Placental pericyte (primary cell): ENCODE results near the gene TSKS. TPM values are rescaled to one million over a fixed set of nuclear protein-coding genes. Genes with fewer than 3 reads are reported as not detected.
A peak's percentile ranks its signal among the peaks of the same experiment; 100 is the strongest.

Experiments used
- small RNA-seq: library from RNA; depleted of rRNA; stranded (forward); fragments of <200 nt; gene quantifications from one replicate; pipeline ENCODE3, GENCODE V24; 2012; ENCODE audit warnings: low replicate concordance
- total RNA-seq: library from RNA; depleted of rRNA; stranded (reverse); fragments of >200 nt; gene quantifications from 2 replicates; pipeline ENCODE4 v1.2.3, GENCODE V29; 2012

The TSKS gene, protein sequence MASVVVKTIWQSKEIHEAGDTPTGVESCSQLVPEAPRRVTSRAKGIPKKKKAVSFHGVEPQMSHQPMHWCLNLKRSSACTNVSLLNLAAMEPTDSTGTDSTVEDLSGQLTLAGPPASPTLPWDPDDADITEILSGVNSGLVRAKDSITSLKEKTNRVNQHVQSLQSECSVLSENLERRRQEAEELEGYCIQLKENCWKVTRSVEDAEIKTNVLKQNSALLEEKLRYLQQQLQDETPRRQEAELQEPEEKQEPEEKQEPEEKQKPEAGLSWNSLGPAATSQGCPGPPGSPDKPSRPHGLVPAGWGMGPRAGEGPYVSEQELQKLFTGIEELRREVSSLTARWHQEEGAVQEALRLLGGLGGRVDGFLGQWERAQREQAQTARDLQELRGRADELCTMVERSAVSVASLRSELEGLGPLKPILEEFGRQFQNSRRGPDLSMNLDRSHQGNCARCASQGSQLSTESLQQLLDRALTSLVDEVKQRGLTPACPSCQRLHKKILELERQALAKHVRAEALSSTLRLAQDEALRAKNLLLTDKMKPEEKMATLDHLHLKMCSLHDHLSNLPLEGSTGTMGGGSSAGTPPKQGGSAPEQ
- total RNA-seq: under 0.01 and 0.14 TPM in 2 replicates

DNA sequence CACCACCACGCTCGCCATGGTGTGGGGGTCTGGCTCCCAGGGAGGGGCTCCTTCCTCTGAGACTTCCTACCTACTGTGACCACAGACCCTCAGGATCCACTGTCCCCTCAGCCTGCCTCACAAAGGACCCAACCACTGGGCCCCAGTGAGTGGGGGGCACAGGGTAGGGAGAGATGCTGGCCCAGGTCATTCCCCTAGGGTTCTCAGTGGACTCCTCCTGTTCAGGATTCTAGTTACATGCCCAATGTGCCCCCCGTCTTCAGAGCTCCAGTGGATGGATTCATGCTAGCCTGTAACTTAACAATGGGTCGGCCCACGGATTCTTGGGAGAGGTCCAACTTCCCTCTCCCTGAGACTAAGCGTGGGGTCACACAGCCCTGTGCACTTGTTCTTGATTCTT, at the start of gene TSKS:
TSS of gene TSKS (minus strand) at position 77 of the 400 bp plus-strand sequence. CDS start at position 18, 59 bp downstream.

DNA sequence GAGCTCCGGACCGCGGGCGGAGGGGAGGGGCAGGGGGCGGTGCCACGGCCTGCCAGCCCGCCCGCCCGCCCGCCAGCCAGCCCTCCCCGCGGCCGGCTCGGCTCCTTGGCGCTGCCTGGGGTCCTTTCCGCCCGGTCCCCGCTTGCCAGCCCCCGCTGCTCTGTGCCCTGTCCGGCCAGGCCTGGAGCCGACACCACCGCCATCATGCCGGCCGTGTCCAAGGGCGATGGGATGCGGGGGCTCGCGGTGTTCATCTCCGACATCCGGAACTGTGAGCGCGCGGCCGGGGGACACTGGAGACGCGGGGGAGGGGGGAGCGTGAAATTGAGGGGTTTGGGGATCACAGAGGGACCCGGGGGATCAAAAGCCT, 3.8 kb upstream of the TSKS start, which contains the start of gene AP2A1:
TSS of gene AP2A1 (plus strand) at position 72 of the 370 bp plus-strand sequence. CDS start at position 205, 133 bp downstream.

DNA sequence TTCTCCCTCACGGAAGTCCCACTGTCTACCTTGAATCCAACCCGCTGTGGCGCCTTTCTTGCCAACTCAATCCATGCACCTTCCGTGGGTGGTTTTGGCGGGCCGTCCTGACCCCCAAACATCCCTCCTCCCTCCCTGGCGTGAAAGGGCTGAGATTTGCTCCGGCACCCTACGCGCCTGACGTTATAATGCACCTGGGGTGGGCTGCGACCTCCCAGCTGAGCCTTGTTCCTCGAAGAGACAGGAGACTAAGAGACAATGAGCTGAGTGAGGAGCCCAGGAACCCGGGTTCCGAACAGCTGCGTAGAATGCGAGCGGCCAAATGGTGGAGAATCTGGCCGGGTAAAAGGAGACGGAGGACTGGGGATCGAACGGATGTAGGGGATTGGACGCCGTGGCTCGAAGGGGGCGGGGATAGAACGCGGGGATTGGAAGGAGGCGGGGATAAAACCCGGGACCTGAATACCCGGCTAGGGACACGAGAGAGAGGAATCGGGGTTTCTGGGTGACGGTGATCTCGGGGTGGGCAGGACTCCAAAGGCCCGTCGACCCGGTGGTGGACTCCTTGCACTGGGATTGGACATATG, 72.4 kb downstream of the TSKS start, which contains the start of gene CPT1C:
TSS of gene CPT1C (plus strand) at position 461 of the 587 bp plus-strand sequence. CDS start 1,137 bp downstream, outside the sequence.

Small RNA genes within 50 kb of the gene (small RNA-seq; reads per million reads assigned to genes)
- gene MIR6799 (not detected), gene RNU6-841P (0.36 reads per million, percentile 7 among the genes with 10 or more reads in this experiment)

Other genes with a start within 250 kb of the TSKS start
- 142 and 264 TPM in 2 replicates for gene RCN3, start 235.3 kb downstream of the TSKS start, total RNA-seq
- 72.2 and 106 TPM in 2 replicates for gene NOSIP, start 182.8 kb downstream of the TSKS start, total RNA-seq
- 0.14 and 0.22 TPM in 2 replicates for gene PRRG2, start 182.0 kb downstream of the TSKS start, total RNA-seq
- 6.9 and 9.0 TPM in 2 replicates for gene PRR12, start 172.1 kb downstream of the TSKS start, total RNA-seq
- gene RRAS, start 123.2 kb downstream of the TSKS start, total RNA-seq: 43.5 and 62.8 TPM in 2 replicates
- gene SCAF1, start 121.1 kb downstream of the TSKS start, total RNA-seq: 21.7 and 35.6 TPM in 2 replicates
- 38.3 and 72.3 TPM in 2 replicates for gene IRF3, start 97.4 kb downstream of the TSKS start, total RNA-seq
- gene BCL2L12, start 97.4 kb downstream of the TSKS start, total RNA-seq: 3.3 and 16.2 TPM in 2 replicates
- gene PRMT1, start 86.0 kb downstream of the TSKS start, total RNA-seq: 350 and 388 TPM in 2 replicates
- 0.22 and 1.1 TPM in 2 replicates for gene ADM5, start 73.7 kb downstream of the TSKS start, total RNA-seq
- gene CPT1C, start 72.2 kb downstream of the TSKS start, total RNA-seq: 4.4 and 11.7 TPM in 2 replicates
- gene AP2A1, start 3.7 kb upstream of the TSKS start, total RNA-seq: 131 and 141 TPM in 2 replicates
- gene FUZ, start 50.0 kb upstream of the TSKS start, total RNA-seq: 17.2 and 17.5 TPM in 2 replicates
- 22.2 and 43.8 TPM in 2 replicates for gene MED25, start 55.0 kb upstream of the TSKS start, total RNA-seq
- gene PTOV1, start 87.9 kb upstream of the TSKS start, total RNA-seq: 55.4 and 82.7 TPM in 2 replicates
- gene PNKP, start 104.3 kb upstream of the TSKS start, total RNA-seq: 47.5 and 82.2 TPM in 2 replicates
- gene AKT1S1, start 114.0 kb upstream of the TSKS start, total RNA-seq: 16.6 and 17.9 TPM in 2 replicates
- 18.8 and 36.5 TPM in 2 replicates for gene TBC1D17, start 114.4 kb upstream of the TSKS start, total RNA-seq
- 0.43 and 3.3 TPM in 2 replicates for gene IL4I1, start 133.6 kb upstream of the TSKS start, total RNA-seq
- 7.4 and 12.3 TPM in 2 replicates for gene ATF5, start 165.9 kb upstream of the TSKS start, total RNA-seq
- gene NUP62, start 166.2 kb upstream of the TSKS start, total RNA-seq: 31.5 and 68.1 TPM in 2 replicates
- gene SIGLEC11, start 197.9 kb upstream of the TSKS start, total RNA-seq: under 0.01 TPM in 1 of 2 replicates, not detected in the other